H1 (cell line): ENCODE results near the gene ATP2B3. TPM values are rescaled to one million over a fixed set of nuclear protein-coding genes. Genes with fewer than 3 reads are reported as not detected.
A peak's percentile ranks its signal among the peaks of the same experiment; 100 is the strongest.

Experiments
- ASH2L ChIP-seq: fragments of 200-600, 300-600 bp; sonication (generic); IDR thresholded peaks from one replicate; pipeline ENCODE4 v1.7.1; 2017; ENCODE audit warnings: low read length
- ATF2 ChIP-seq: IDR thresholded peaks from 2 replicates; pipeline ENCODE4 v1.6.1; 2012; ENCODE audit warnings: low read length, inconsistent platforms
- CHD7 ChIP-seq: fragments of 300-600 bp; sonication (generic); IDR thresholded peaks from 2 replicates; pipeline ENCODE4 v1.7.1; 2012; ENCODE audit warnings: low read length, moderate library complexity, mild to moderate bottlenecking, inconsistent platforms; ENCODE audit not compliant: insufficient replicate concordance
- CTCF ChIP-seq, 3 experiments: IDR thresholded peaks; 1 replicate in 2 of 3; 2 replicates in 1 of 3; pipeline versions ENCODE4 v1.5.1 to v1.6.1; 2011; ENCODE audit warnings: low read length in 3 of 3, mild to moderate bottlenecking in 3 of 3, inconsistent platforms in 2 of 3, low read depth in 1 of 3, moderate library complexity in 1 of 3; ENCODE audit not compliant: insufficient read depth in 1 of 3; ENCODE audit errors: control extremely low read depth in 1 of 3
- NRF1 ChIP-seq: IDR thresholded peaks from 2 replicates; pipeline ENCODE4 v1.6.1; 2011; ENCODE audit warnings: mild to moderate bottlenecking, low read depth, low read length, improper control_type of control experiment
- polyA plus RNA-seq, 7 experiments: library from polyadenylated mRNA; depleted of rRNA in 3 of 7; stranded (reverse) in 5 of 7; unstranded in 2 of 7; fragments of >200 nt in 5 of 7; fragments of 200-250 nt in 2 of 7; gene quantifications; 1 replicate in 5 of 7; 2 replicates in 1 of 7; 4 replicates in 1 of 7; pipeline versions ENCODE4 v1.2.1 to v1.2.3, GENCODE V29; 2011 to 2013; ENCODE audit warnings: missing spikeins in 2 of 7, mixed read lengths in 2 of 7
- total RNA-seq: library from RNA; stranded (reverse); fragmentation: NEBNext Ultra II Directional; extraction: Animal tissue kit (Norgen Biotek cat#: 25700); gene quantifications from 2 replicates; pipeline ENCODE4 v1.2.1, GENCODE V29; 2021

Gene ATP2B3
- total and polyA plus RNA-seq, 2 of the 8 experiments (the other 6 are each of a cell fraction or from before 2014, with no cell fraction given) = 0.14 to 0.19 TPM

- TF ChIP-seq CTCF (IDR thresholded peaks at IDR 0.05; ENCODE audit: control extremely low read depth in 1 of 3, insufficient read depth in 1 of 3, low read depth in 1 of 3, low read length in 3 of 3) (no peak), ASH2L (no peak), ATF2 (no peak), NRF1 (peak; percentile 75), CHD7 (no peak)
- TF ChIP-seq, all 59 proteins: peak for 3
These were observed 82.0 kb downstream of the ATP2B3 start (continued) for GRCh38 chrX:153599192-153600031.
